H9 (cell line): ENCODE results near the gene PRIM2. TPM values are rescaled to one million over a fixed set of nuclear protein-coding genes. Genes with fewer than 3 reads are reported as not detected.
"Not testable (repeated sequence)": the region's sequence is repeated elsewhere in the genome, so short reads cannot be mapped to it uniquely, and the experiment has no call there.

Experiments
- DNase-seq: peaks from one replicate; pipeline ENCODE4 v3.0.0-alpha.2; 2017
- H2AFZ ChIP-seq: one replicate; pipeline ENCODE4 v1.6.1; 2013; ENCODE audit warnings: mild to moderate bottlenecking, low read length, control low read depth, moderate library complexity
- H2AK5ac ChIP-seq: 2 replicates; pipeline ENCODE4 v1.6.1; 2013; ENCODE audit warnings: low read length, control low read depth, mixed read lengths; ENCODE audit not compliant: insufficient read length
- H2BK120ac ChIP-seq: one replicate; pipeline ENCODE4 v1.6.1; 2013; ENCODE audit warnings: low read depth, mild to moderate bottlenecking, low read length, control low read depth, inconsistent platforms; ENCODE audit not compliant: poor library complexity, severe bottlenecking
- H2BK12ac ChIP-seq: 2 replicates; pipeline ENCODE4 v1.6.1; 2013; ENCODE audit warnings: low read length, control low read depth, mixed read lengths, low read depth; ENCODE audit not compliant: insufficient read length
- H2BK15ac ChIP-seq: 2 replicates; pipeline ENCODE4 v1.6.1; 2013; ENCODE audit warnings: low read depth, low read length, control low read depth
- H2BK20ac ChIP-seq: one replicate; pipeline ENCODE4 v1.6.1; 2013; ENCODE audit warnings: low read depth, mild to moderate bottlenecking, low read length, control low read depth, inconsistent platforms; ENCODE audit not compliant: poor library complexity, severe bottlenecking
- H2BK5ac ChIP-seq: 2 replicates; pipeline ENCODE4 v1.6.1; 2013; ENCODE audit warnings: low read length, control low read depth, mixed read lengths; ENCODE audit not compliant: insufficient read length
- H3K14ac ChIP-seq: 2 replicates; pipeline ENCODE4 v1.6.1; 2013; ENCODE audit warnings: low read length, control low read depth; ENCODE audit not compliant: insufficient read depth
- H3K18ac ChIP-seq: 2 replicates; pipeline ENCODE4 v1.6.1; 2013; ENCODE audit warnings: low read depth, mild to moderate bottlenecking, mixed read lengths, low read length, control low read depth; ENCODE audit not compliant: insufficient read length
- H3K23ac ChIP-seq: 2 replicates; pipeline ENCODE4 v1.6.1; 2013; ENCODE audit warnings: low read length, control low read depth, mixed read lengths, low read depth; ENCODE audit not compliant: insufficient read length
- H3K23me2 ChIP-seq: 2 replicates; pipeline ENCODE4 v1.6.1; 2013; ENCODE audit warnings: low read depth, mild to moderate bottlenecking, mixed read lengths, low read length, control low read depth; ENCODE audit not compliant: insufficient read length, poor library complexity, severe bottlenecking
- H3K27ac ChIP-seq: 2 replicates; pipeline ENCODE4 v1.5.1; 2013; ENCODE audit warnings: low read length, control low read depth, mixed read lengths, low read depth; ENCODE audit not compliant: insufficient read length
- H3K27me3 ChIP-seq: 2 replicates; pipeline ENCODE4 v1.6.1; 2013; ENCODE audit warnings: low read length, control low read depth, inconsistent platforms; ENCODE audit not compliant: insufficient read depth
- H3K4ac ChIP-seq: 2 replicates; pipeline ENCODE4 v1.6.1; 2013; ENCODE audit warnings: low read depth, mild to moderate bottlenecking, control low read depth, inconsistent platforms, low read length, moderate library complexity
- H3K4me1 ChIP-seq: 2 replicates; pipeline ENCODE4 v1.6.1; 2013; ENCODE audit warnings: low read length, control low read depth, inconsistent platforms; ENCODE audit not compliant: insufficient read depth
- H3K4me2 ChIP-seq: 2 replicates; pipeline ENCODE4 v1.6.1; 2013; ENCODE audit warnings: low read length, control low read depth, mixed read lengths; ENCODE audit not compliant: insufficient read length, insufficient read depth
- H3K56ac ChIP-seq: 2 replicates; pipeline ENCODE4 v1.6.1; 2013; ENCODE audit warnings: low read depth, mild to moderate bottlenecking, mixed read lengths, low read length, control low read depth; ENCODE audit not compliant: insufficient read length
- H3K79me1 ChIP-seq: 2 replicates; pipeline ENCODE4 v1.6.1; 2013; ENCODE audit warnings: low read depth, mild to moderate bottlenecking, moderate library complexity, low read length, control low read depth, inconsistent platforms; ENCODE audit not compliant: insufficient read depth, poor library complexity, severe bottlenecking
- H3K79me2 ChIP-seq: 2 replicates; pipeline ENCODE4 v1.6.1; 2013; ENCODE audit warnings: low read length, control low read depth, inconsistent platforms; ENCODE audit not compliant: insufficient read depth
- H3K9ac ChIP-seq: 2 replicates; pipeline ENCODE4 v1.6.1; 2013; ENCODE audit warnings: low read length, control low read depth, mixed read lengths; ENCODE audit not compliant: insufficient read length; ENCODE audit errors: extremely low read depth
- H3K9me3 ChIP-seq: one replicate; pipeline ENCODE4 v1.6.1; 2013; ENCODE audit warnings: low read depth, low read length, inconsistent platforms; ENCODE audit not compliant: control insufficient read depth
- H3T11ph ChIP-seq: one replicate; pipeline ENCODE4 v1.6.1; 2013; ENCODE audit warnings: mild to moderate bottlenecking, low read length, control low read depth, inconsistent platforms
- H4K20me1 ChIP-seq: one replicate; pipeline ENCODE4 v1.6.1; 2013; ENCODE audit not compliant: control insufficient read depth, insufficient read length, insufficient read depth
- H4K5ac ChIP-seq: 2 replicates; pipeline ENCODE4 v1.6.1; 2013; ENCODE audit warnings: low read depth, mild to moderate bottlenecking, mixed read lengths, low read length, control low read depth; ENCODE audit not compliant: insufficient read length
- H4K8ac ChIP-seq: replicated peaks from 2 replicates; pipeline ENCODE4 v1.6.1; 2013; ENCODE audit warnings: low read length, control low read depth, mixed read lengths, low read depth; ENCODE audit not compliant: insufficient read length
- H4K91ac ChIP-seq: 2 replicates; pipeline ENCODE4 v1.6.1; 2013; ENCODE audit warnings: low read depth, mild to moderate bottlenecking, moderate library complexity, mixed read lengths, low read length, control low read depth; ENCODE audit not compliant: insufficient read length
- H3K27ac Mint-ChIP-seq, 3 experiments: 2 replicates in 2 of 3; 3 replicates in 1 of 3; pipeline ENCODE4 v1.8.0; 2020 to 2021; ENCODE audit warnings: mixed read lengths in 3 of 3, mild to moderate bottlenecking in 1 of 3, moderate library complexity in 1 of 3
- H3K27me3 Mint-ChIP-seq: 2 replicates; pipeline ENCODE4 v1.8.0; 2021; ENCODE audit warnings: low read depth, mild to moderate bottlenecking, moderate library complexity, mixed read lengths
- H3K36me3 Mint-ChIP-seq, 3 experiments: 2 replicates in 2 of 3; 3 replicates in 1 of 3; pipeline ENCODE4 v1.8.0; 2020 to 2021; ENCODE audit warnings: low read depth in 3 of 3, mixed read lengths in 3 of 3; ENCODE audit not compliant: insufficient read depth in 1 of 3
- H3K4me1 Mint-ChIP-seq, 2 experiments: 2 replicates each; pipeline ENCODE4 v1.8.0; 2020; ENCODE audit warnings: mixed read lengths in 2 of 2
- H3K4me3 Mint-ChIP-seq, 2 experiments: 2 replicates in 1 of 2; 3 replicates in 1 of 2; pipeline ENCODE4 v1.8.0; 2020 to 2021; ENCODE audit warnings: mild to moderate bottlenecking in 2 of 2, mixed read lengths in 2 of 2, moderate library complexity in 1 of 2
- H3K9me3 Mint-ChIP-seq, 2 experiments: 2 replicates in 1 of 2; 3 replicates in 1 of 2; pipeline ENCODE4 v1.8.0; 2020; ENCODE audit warnings: mild to moderate bottlenecking in 2 of 2, mixed read lengths in 2 of 2, moderate library complexity in 1 of 2
- WGBS: extraction: QIAGEN DNeasy Blood & Tissue Kit; methylation state at CpG from one replicate; pipeline ENCODE4 v1.1.7; 2013; ENCODE audit warnings: missing lambda C conversion rate, low lambda C conversion rate, mixed read lengths; ENCODE audit not compliant: insufficient read length; ENCODE audit errors: extremely low coverage; 5-methylcytosine and 5-hydroxymethylcytosine counted together
- total RNA-seq: library from RNA; stranded (reverse); gene quantifications from 2 replicates; pipeline ENCODE4 v1.2.1, GENCODE V29; 2021

PRIM2 gene
- total RNA-seq, 1 experiment from 2014 or later = 43.0 TPM

GRCh38 chr6:57346715-57347114, 29.3 kb downstream of the PRIM2 start:
- not testable (repeated sequence) for DNase-seq, H2BK15ac ChIP-seq
- peaks cover 4 to 19% (median 17%) of the 10 kb centered on the region in 3 experiments; a peak in 5 of 7 replicates for H3K36me3 Mint-ChIP-seq

GRCh38 chr6:57347597-57347996, 30.2 kb downstream of the PRIM2 start:
- H3K9me3 ChIP-seq, H3K27me3 Mint-ChIP-seq, H4K5ac ChIP-seq, H3K27me3 ChIP-seq, H3K79me1 ChIP-seq, H2AK5ac ChIP-seq, DNase-seq, H3K23ac ChIP-seq, H3K18ac ChIP-seq, H2BK120ac ChIP-seq, H3K4me2 ChIP-seq, H3K9ac ChIP-seq, H2BK20ac ChIP-seq, H3K23me2 ChIP-seq, H3T11ph ChIP-seq, H3K27ac ChIP-seq, H4K20me1 ChIP-seq, H3K27ac Mint-ChIP-seq, H3K56ac ChIP-seq, H2AFZ ChIP-seq, H2BK15ac ChIP-seq, H2BK5ac ChIP-seq, H3K4me3 Mint-ChIP-seq, H3K79me2 ChIP-seq, H3K14ac ChIP-seq, H4K91ac ChIP-seq, H2BK12ac ChIP-seq, H3K9me3 Mint-ChIP-seq, H4K8ac ChIP-seq, H3K4me1 ChIP-seq, H3K4ac ChIP-seq: not testable (repeated sequence)
- Mint-ChIP-seq H3K36me3 (peaks cover 4 to 21% (median 19%) of the 10 kb centered on the region in 3 experiments; a peak in 5 of 7 replicates), H3K4me1 (peaks cover 16 to 20% of the 10 kb centered on the region in 2 experiments)

More at GRCh38 chr6:57346715-57347114, 29.3 kb downstream of the PRIM2 start:
- not testable (repeated sequence) for H3K9me3 Mint-ChIP-seq, H2AFZ ChIP-seq, H3K9ac ChIP-seq, H2BK20ac ChIP-seq, H3K4me3 Mint-ChIP-seq, H3K14ac ChIP-seq, H3K27me3 Mint-ChIP-seq, H4K91ac ChIP-seq, H3K27ac Mint-ChIP-seq, H2BK120ac ChIP-seq, H3T11ph ChIP-seq, H3K27ac ChIP-seq, H2BK5ac ChIP-seq, H3K9me3 ChIP-seq, H4K8ac ChIP-seq, H3K4me1 ChIP-seq, H4K5ac ChIP-seq, H3K23me2 ChIP-seq, H4K20me1 ChIP-seq, H3K79me1 ChIP-seq, H3K79me2 ChIP-seq, H3K23ac ChIP-seq, H3K4me2 ChIP-seq, H2BK12ac ChIP-seq, H2AK5ac ChIP-seq, H3K27me3 ChIP-seq, H3K4ac ChIP-seq, H3K18ac ChIP-seq, H3K56ac ChIP-seq
- H3K4me1 Mint-ChIP-seq = peaks cover 16 to 18% of the 10 kb centered on the region in 2 experiments
- no CpG with 5 or more reads among the region's 2 CpGs for WGBS
